SK-N-SH treated with all-trans-retinoic acid at 6 μM for 48 hours (cell line): ENCODE data around the gene BCR.
A peak's percentile ranks its signal among the peaks of the same experiment; 100 is the strongest.

Experiments used
- ATAC-seq: fragments of 200-7000 bp; cut with Tn5 transposase; 3 replicates; pipeline ENCODE4 v1.9.1; 2020; ENCODE audit warnings: mild to moderate bottlenecking, moderate library complexity
- ARNTL ChIP-seq: fragments of 450-650 bp; formaldehyde crosslinking; IDR thresholded peaks from 2 replicates; pipeline ENCODE4 v1.5.0; 2020; ENCODE audit warnings: low read depth, mild to moderate bottlenecking, moderate library complexity, borderline replicate concordance
- BACH2 ChIP-seq: fragments of 250-450 bp; sonication (Bioruptor Pico); IDR thresholded peaks from 2 replicates; pipeline ENCODE4 v1.9.0; 2021; ENCODE audit warnings: mild to moderate bottlenecking, borderline replicate concordance
- CSDC2 ChIP-seq: fragments of 250-450 bp; sonication (Bioruptor Pico); IDR thresholded peaks from 2 replicates; pipeline ENCODE4 v1.5.0; 2020; ENCODE audit warnings: mild to moderate bottlenecking, moderate library complexity
- ESRRG ChIP-seq: fragments of 250-450 bp; sonication (Bioruptor Pico); IDR thresholded peaks from 2 replicates; pipeline ENCODE4 v1.6.1; 2021; ENCODE audit warnings: mild to moderate bottlenecking
- GLIS3 ChIP-seq: fragments of 250-450 bp; sonication (Bioruptor Pico); IDR thresholded peaks from 2 replicates; pipeline ENCODE4 v1.5.0; 2020; ENCODE audit warnings: mild to moderate bottlenecking, moderate library complexity
- ISL1 ChIP-seq: fragments of 250-450 bp; sonication (Bioruptor Pico); IDR thresholded peaks from 2 replicates; pipeline ENCODE4 v2.1.2; 2022; ENCODE audit warnings: mild to moderate bottlenecking, moderate library complexity
- OSR1 ChIP-seq: fragments of 250-450 bp; sonication (Bioruptor Pico); IDR thresholded peaks from 2 replicates; pipeline ENCODE4 v1.8.0; 2022; ENCODE audit warnings: moderate library complexity, mild to moderate bottlenecking, inconsistent platforms
- POU6F1 ChIP-seq: fragments of 250-450 bp; sonication (Bioruptor Pico); IDR thresholded peaks from 2 replicates; pipeline ENCODE4 v1.8.0; 2021; ENCODE audit warnings: low read depth, mild to moderate bottlenecking, moderate library complexity, borderline replicate concordance
- PPARA ChIP-seq: fragments of 250-450 bp; sonication (Bioruptor Pico); IDR thresholded peaks from 2 replicates; pipeline ENCODE4 v1.5.0; 2020; ENCODE audit warnings: mild to moderate bottlenecking, borderline replicate concordance
- RARB ChIP-seq: fragments of 250-450 bp; sonication (Bioruptor Pico); IDR thresholded peaks from 2 replicates; pipeline ENCODE4 v1.8.0; 2021; ENCODE audit warnings: mild to moderate bottlenecking, moderate library complexity
- SNAI2 ChIP-seq: fragments of 250-450 bp; sonication (Bioruptor Pico); IDR thresholded peaks from 2 replicates; pipeline ENCODE4 v1.5.0; 2020; ENCODE audit warnings: mild to moderate bottlenecking, moderate library complexity
- TCF4 ChIP-seq: fragments of 250-450 bp; sonication (Bioruptor Pico); IDR thresholded peaks from 2 replicates; pipeline ENCODE4 v1.8.0; 2021; ENCODE audit warnings: mild to moderate bottlenecking, moderate library complexity, borderline replicate concordance
- TOX ChIP-seq: fragments of 250-450 bp; sonication (Bioruptor Pico); IDR thresholded peaks from 2 replicates; pipeline ENCODE4 v1.8.0; 2021; ENCODE audit warnings: mild to moderate bottlenecking, moderate library complexity, borderline replicate concordance
- TSHZ2 ChIP-seq: fragments of 250-450 bp; sonication (Bioruptor Pico); IDR thresholded peaks from 2 replicates; pipeline ENCODE4 v1.5.0; 2020; ENCODE audit warnings: mild to moderate bottlenecking, moderate library complexity
- ZC3H10 ChIP-seq: fragments of 250-450 bp; sonication (Bioruptor Pico); IDR thresholded peaks from 2 replicates; pipeline ENCODE4 v1.5.1; 2021; ENCODE audit warnings: mild to moderate bottlenecking, moderate library complexity
- ZFP3 ChIP-seq: fragments of 250-450 bp; sonication (Bioruptor Pico); IDR thresholded peaks from 2 replicates; pipeline ENCODE4 v1.5.0; 2020; ENCODE audit warnings: mild to moderate bottlenecking, moderate library complexity
- ZFP30 ChIP-seq: fragments of 450-650 bp; formaldehyde crosslinking; IDR thresholded peaks from 2 replicates; pipeline ENCODE4 v1.5.0; 2022; ENCODE audit warnings: mild to moderate bottlenecking, moderate library complexity
- ZNF565 ChIP-seq: fragments of 450-650 bp; formaldehyde crosslinking; conservative IDR thresholded peaks from 2 replicates; pipeline ENCODE4 v1.5.0; 2020; ENCODE audit warnings: low read depth, mild to moderate bottlenecking, moderate library complexity
- ZNF70 ChIP-seq: fragments of 450-650 bp; formaldehyde crosslinking; IDR thresholded peaks from 2 replicates; pipeline ENCODE4 v1.5.0; 2020; ENCODE audit warnings: mild to moderate bottlenecking, moderate library complexity
- ZNF8 ChIP-seq: fragments of 450-650 bp; formaldehyde crosslinking; IDR thresholded peaks from 2 replicates; pipeline ENCODE4 v1.5.0; 2020; ENCODE audit warnings: mild to moderate bottlenecking, moderate library complexity
- TF ChIP-seq, protein P1 (sequence below): fragments of 250-450 bp; sonication (Bioruptor Pico); IDR thresholded peaks from 2 replicates; pipeline ENCODE4 v1.8.0; 2020; ENCODE audit warnings: mild to moderate bottlenecking, moderate library complexity, borderline replicate concordance
- TF ChIP-seq, protein P2 (sequence below): fragments of 250-450 bp; sonication (Bioruptor Pico); IDR thresholded peaks from 2 replicates; pipeline ENCODE4 v1.5.1; 2020; ENCODE audit warnings: low read depth, mild to moderate bottlenecking, moderate library complexity

BCR gene

GRCh38 chr22:23289851-23290724 lies 109.8 kb downstream of the BCR start:
- TF ChIP-seq OSR1 (CRISPR knock-in tag) (no peak), ZFP3 (CRISPR knock-in tag) (no peak), PPARA (no peak), ZFP30 (CRISPR knock-in tag) (no peak), CSDC2 (CRISPR knock-in tag) (no peak), SNAI2 (CRISPR knock-in tag) (no peak), ESRRG (CRISPR knock-in tag) (no peak), ZNF565 (no peak), ZNF8 (no peak), POU6F1 (CRISPR knock-in tag) (no peak), ZC3H10 (no peak), ZNF70 (CRISPR knock-in tag) (no peak), TSHZ2 (CRISPR knock-in tag) (no peak), RARB (CRISPR knock-in tag) (no peak)
- TF ChIP-seq, all 23 proteins: peak for 0
- peak; percentile 82 for ATAC-seq

DNA sequence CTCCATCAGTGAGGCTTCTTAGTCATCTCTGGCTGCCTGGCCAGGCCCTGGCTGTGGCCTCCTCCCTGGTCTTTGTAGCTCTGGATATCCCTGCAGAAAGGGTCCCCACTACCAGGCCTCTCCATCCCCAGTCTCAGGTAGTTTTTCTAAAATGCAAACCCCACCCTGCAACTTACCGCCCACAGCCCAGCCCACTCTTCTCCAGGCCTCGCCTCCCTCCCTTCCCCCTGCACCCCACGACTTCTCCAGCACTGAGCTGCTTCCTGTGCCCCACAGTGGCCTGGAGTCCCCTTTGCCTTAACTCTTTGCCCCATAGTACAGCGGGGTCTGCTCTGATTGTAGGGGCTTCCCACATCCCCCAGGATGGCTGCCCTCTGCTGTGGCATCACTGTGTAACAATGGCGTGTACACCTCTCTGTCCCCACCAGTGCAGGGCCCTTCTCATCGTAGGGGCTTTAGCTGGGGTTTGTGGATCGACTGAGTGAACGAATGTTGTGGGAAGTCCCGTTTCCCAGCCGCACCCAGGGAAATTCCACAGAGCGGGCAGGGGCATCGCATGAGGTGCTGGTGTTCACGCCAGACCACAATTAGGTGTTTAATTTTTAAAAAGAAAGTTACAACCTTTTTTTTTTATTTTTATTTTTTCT lies 111.6 kb downstream of the BCR start:
- TF ChIP-seq OSR1 (CRISPR knock-in tag) (no peak), PPARA (no peak), ZNF8 (no peak), ARNTL (CRISPR knock-in tag) (no peak), ZC3H10 (no peak), TOX (no peak), GLIS3 (CRISPR knock-in tag) (no peak), ZFP30 (CRISPR knock-in tag) (no peak), BACH2 (CRISPR knock-in tag) (no peak), TSHZ2 (CRISPR knock-in tag) (no peak), TCF4 (CRISPR knock-in tag) (no peak), POU6F1 (CRISPR knock-in tag) (no peak), ISL1 (CRISPR knock-in tag) (no peak), ZNF565 (no peak)
- TF ChIP-seq, protein P1, sequence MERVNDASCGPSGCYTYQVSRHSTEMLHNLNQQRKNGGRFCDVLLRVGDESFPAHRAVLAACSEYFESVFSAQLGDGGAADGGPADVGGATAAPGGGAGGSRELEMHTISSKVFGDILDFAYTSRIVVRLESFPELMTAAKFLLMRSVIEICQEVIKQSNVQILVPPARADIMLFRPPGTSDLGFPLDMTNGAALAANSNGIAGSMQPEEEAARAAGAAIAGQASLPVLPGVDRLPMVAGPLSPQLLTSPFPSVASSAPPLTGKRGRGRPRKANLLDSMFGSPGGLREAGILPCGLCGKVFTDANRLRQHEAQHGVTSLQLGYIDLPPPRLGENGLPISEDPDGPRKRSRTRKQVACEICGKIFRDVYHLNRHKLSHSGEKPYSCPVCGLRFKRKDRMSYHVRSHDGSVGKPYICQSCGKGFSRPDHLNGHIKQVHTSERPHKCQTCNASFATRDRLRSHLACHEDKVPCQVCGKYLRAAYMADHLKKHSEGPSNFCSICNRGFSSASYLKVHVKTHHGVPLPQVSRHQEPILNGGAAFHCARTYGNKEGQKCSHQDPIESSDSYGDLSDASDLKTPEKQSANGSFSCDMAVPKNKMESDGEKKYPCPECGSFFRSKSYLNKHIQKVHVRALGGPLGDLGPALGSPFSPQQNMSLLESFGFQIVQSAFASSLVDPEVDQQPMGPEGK (CRISPR knock-in tag) = no peak
- TF ChIP-seq, protein P2, sequence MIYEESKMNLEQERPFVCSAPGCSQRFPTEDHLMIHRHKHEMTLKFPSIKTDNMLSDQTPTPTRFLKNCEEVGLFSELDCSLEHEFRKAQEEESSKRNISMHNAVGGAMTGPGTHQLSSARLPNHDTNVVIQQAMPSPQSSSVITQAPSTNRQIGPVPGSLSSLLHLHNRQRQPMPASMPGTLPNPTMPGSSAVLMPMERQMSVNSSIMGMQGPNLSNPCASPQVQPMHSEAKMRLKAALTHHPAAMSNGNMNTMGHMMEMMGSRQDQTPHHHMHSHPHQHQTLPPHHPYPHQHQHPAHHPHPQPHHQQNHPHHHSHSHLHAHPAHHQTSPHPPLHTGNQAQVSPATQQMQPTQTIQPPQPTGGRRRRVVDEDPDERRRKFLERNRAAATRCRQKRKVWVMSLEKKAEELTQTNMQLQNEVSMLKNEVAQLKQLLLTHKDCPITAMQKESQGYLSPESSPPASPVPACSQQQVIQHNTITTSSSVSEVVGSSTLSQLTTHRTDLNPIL = no peak
- no peak for ATAC-seq
